ENCODE data around the gene SRGAP3. TPM values are rescaled to one million over a fixed set of nuclear protein-coding genes. Genes with fewer than 3 reads are reported as not detected.

SRGAP3 gene
- total and polyA plus RNA-seq, 2 donors (not counting 1 experiment from before 2014, with no cell fraction given), result 0.92 to 12.4 TPM

Other genes starting within 250 kb of the SRGAP3 start
- 59.9 and 68.3 TPM in 2 replicates for gene THUMPD3, start 113.4 kb upstream of the SRGAP3 start, total RNA-seq
- 48.9 and 57.8 TPM in 2 replicates for gene THUMPD3, start 113.4 kb upstream of the SRGAP3 start, polyA plus RNA-seq
- 29.8 and 53.7 TPM in 2 replicates for gene SETD5, start 148.0 kb upstream of the SRGAP3 start, total RNA-seq
- 39.5 and 62.5 TPM in 2 replicates for gene SETD5, start 148.0 kb upstream of the SRGAP3 start, polyA plus RNA-seq